Esophagus squamous epithelium (tissue), 5 donors: Measurements from ENCODE around the gene USH2A. TPM values are rescaled to one million over a fixed set of nuclear protein-coding genes. Genes with fewer than 3 reads are reported as not detected.

Experiments
- DNase-seq: peaks from one replicate; lab custom pipeline; 2025; lab: John Stamatoyannopoulos, UW
- H3K27ac ChIP-seq, 4 donors: fragments of 200-600 bp; sonication (generic); one replicate each; pipeline ENCODE4 v1.5.1; 2016 to 2019; ENCODE audit warnings: mild to moderate bottlenecking in 1 of 4
- H3K27me3 ChIP-seq, 4 donors: fragments of 200-600 bp; sonication (generic); 1 replicate in 3 of 4; 2 replicates in 1 of 4; pipeline versions ENCODE4 v1.5.1 to v1.6.0; 2017 to 2021; ENCODE audit warnings: antibody characterized with exemption in 1 of 4
- H3K36me3 ChIP-seq, 3 donors: fragments of 200-600 bp; sonication (generic); one replicate each; pipeline ENCODE4 v1.5.1; 2016 to 2019
- H3K4me1 ChIP-seq, 3 donors: fragments of 200-600 bp; sonication (generic); one replicate each; pipeline ENCODE4 v1.5.1; 2017 to 2019
- H3K4me3 ChIP-seq, 4 donors: fragments of 200-600 bp; sonication (generic); 1 replicate in 3 of 4; 2 replicates in 1 of 4; pipeline ENCODE4 v1.5.1; 2016 to 2019; ENCODE audit warnings: mild to moderate bottlenecking in 2 of 4, moderate library complexity in 1 of 4
- H3K9me3 ChIP-seq, 3 donors: fragments of 200-600 bp; sonication (generic); one replicate each; pipeline ENCODE4 v1.5.1; 2016 to 2019
- POLR2A ChIP-seq, 4 donors: fragments of 450-650 bp; IDR thresholded peaks; one replicate each; pipeline ENCODE4 v1.6.1; 2017; ENCODE audit warnings: antibody characterized with exemption in 4 of 4, mild to moderate bottlenecking in 4 of 4, moderate library complexity in 3 of 4
- WGBS, 2 donors: methylation state at CpG; one replicate each; pipeline ENCODE4 v1.1.5; 2018; 5-methylcytosine and 5-hydroxymethylcytosine counted together
- intact Hi-C: fragments of 100-400 bp; cut with DNase I; formaldehyde crosslinking; loops from one replicate; pipeline ENCODE4 v1.15.0; 2022
- total RNA-seq, 4 donors: library from RNA; depleted of rRNA; stranded (reverse); fragments of >200 nt; gene quantifications; one replicate each; pipeline ENCODE4 v1.1.0, GENCODE V29; 2016
- TF ChIP-seq, protein P1 (sequence below), 6 experiments: fragments of 450-650 bp in 4 of 6; fragments of 200-600 bp in 2 of 6; sonication (generic) in 2 of 6; IDR thresholded peaks; one replicate each; pipeline ENCODE4 v1.5.1; 2016 to 2019; ENCODE audit warnings: antibody characterized with exemption in 6 of 6, mild to moderate bottlenecking in 4 of 6, moderate library complexity in 4 of 6
- donor health status: DM: yes; HTN: yes; CAD: no.

The USH2A gene
- total RNA-seq, 4 donors from 2014 or later = under 0.01 TPM; not detected in 3

DNA sequence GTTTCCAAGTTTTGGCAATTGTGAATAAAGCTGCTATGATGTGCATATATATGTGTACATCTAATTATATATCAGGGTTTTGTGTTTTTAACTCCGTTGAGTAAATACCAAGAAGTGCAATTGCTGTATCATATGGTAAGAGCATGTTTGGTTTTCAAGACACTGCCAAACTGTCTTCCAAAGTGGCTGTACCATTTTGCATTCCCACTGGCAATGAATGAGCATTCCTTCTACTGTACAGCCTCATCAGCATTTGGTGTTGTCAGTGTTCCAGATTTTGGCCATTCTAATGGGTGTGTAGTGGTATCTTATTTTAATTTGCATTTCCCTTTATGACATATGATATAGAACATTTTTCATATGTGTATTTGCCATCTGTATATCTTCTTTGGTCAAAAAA is 246.3 kb downstream of the USH2A start:
- Histone ChIP-seq H3K4me3 (no peak overlapping the region), H3K27ac (no peak overlapping the region), H3K9me3 (no peaks in the 10 kb centered on the region), H3K36me3 (no peaks in the 10 kb centered on the region), H3K4me1 (no peaks in the 10 kb centered on the region), H3K27me3 (no peaks in the 10 kb centered on the region)
- TF ChIP-seq, protein P1, sequence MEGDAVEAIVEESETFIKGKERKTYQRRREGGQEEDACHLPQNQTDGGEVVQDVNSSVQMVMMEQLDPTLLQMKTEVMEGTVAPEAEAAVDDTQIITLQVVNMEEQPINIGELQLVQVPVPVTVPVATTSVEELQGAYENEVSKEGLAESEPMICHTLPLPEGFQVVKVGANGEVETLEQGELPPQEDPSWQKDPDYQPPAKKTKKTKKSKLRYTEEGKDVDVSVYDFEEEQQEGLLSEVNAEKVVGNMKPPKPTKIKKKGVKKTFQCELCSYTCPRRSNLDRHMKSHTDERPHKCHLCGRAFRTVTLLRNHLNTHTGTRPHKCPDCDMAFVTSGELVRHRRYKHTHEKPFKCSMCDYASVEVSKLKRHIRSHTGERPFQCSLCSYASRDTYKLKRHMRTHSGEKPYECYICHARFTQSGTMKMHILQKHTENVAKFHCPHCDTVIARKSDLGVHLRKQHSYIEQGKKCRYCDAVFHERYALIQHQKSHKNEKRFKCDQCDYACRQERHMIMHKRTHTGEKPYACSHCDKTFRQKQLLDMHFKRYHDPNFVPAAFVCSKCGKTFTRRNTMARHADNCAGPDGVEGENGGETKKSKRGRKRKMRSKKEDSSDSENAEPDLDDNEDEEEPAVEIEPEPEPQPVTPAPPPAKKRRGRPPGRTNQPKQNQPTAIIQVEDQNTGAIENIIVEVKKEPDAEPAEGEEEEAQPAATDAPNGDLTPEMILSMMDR (IDR thresholded peaks at IDR 0.05) = no peak
- TF ChIP-seq POLR2A (IDR thresholded peaks at IDR 0.05) = no peak
- DNase-seq = no peak
- intact Hi-C loops = no loop called here
- WGBS, 2 donors = 30 to 56% methylated on average over 1 of the region's 1 CpG

DNA sequence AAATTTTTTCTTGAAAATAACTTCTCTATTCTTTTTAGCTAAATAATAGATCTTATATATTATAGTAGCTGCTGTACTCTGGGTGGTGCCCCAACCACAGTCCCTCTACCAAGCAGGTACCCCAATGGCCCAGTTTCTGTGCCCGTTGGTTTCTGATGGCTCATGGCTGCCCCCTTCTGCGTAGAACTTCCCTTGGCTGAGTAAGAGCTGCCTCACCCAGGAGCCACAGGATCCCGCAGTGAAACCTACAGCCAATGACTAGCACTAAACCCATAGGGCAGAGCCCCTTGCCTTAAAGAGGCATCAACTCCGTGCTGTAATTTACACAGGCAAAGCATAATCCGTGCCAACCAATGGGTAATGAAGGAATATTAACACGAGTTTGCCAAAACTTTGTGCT is 247.5 kb downstream of the USH2A start:
- TF ChIP-seq POLR2A (IDR thresholded peaks at IDR 0.05) = no peak
- TF ChIP-seq, protein P1 (IDR thresholded peaks at IDR 0.05) = no peak
- H3K36me3 ChIP-seq = no peaks in the 10 kb centered on the region
- no peak overlapping the region for H3K4me3 ChIP-seq
- no peaks in the 10 kb centered on the region for H3K9me3 ChIP-seq
- DNase-seq = no peak
- 34 to 62% methylated on average over 4 to 6 of the region's 6 CpGs for WGBS, 2 donors
- no peak overlapping the region for H3K27ac ChIP-seq
- intact Hi-C loops = no loop called here
- H3K4me1 ChIP-seq = no peaks in the 10 kb centered on the region
- no peaks in the 10 kb centered on the region for H3K27me3 ChIP-seq

DNA sequence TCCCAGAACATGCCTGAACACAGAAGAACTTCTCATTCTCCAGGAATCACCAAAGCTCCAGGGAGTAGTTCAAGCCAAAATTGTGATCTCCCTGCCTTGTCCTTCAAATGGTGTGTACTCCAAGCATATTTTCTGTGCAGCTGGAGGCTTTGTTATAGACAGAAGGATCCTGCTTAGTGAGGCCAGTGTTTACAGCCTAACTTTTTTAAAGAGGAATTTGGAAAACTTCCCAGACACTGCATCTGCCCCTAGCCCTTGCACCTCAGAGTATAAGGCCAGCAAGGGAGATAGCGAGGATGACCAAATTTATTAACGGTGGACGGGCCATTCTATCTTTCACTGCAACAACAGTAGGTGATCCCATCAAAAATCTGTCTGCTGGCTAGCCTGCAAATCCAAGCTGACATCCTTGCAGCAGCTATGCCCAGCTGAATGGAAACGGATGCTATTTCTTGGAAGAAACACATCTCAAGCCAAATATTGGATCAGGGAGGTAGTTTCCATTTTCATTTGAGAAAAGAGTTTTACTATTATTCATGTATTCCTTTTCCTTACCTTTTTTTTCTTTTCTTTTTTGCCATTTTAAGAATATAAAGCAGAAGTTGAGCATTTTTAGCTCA is 249.8 kb downstream of the USH2A start:
- H3K36me3 ChIP-seq = no peaks in the 10 kb centered on the region
- H3K4me1 ChIP-seq = no peaks in the 10 kb centered on the region
- no peak for DNase-seq
- H3K9me3 ChIP-seq = no peaks in the 10 kb centered on the region
- H3K27ac ChIP-seq = no peak overlapping the region
- H3K4me3 ChIP-seq = no peak overlapping the region
- TF ChIP-seq POLR2A (IDR thresholded peaks at IDR 0.05) = no peak
- TF ChIP-seq, protein P1 (IDR thresholded peaks at IDR 0.05) = no peak
- 68 to 78% methylated on average over 4 of the region's 4 CpGs for WGBS, 2 donors
- H3K27me3 ChIP-seq = no peaks in the 10 kb centered on the region
- intact Hi-C loops = no loop called here

DNA sequence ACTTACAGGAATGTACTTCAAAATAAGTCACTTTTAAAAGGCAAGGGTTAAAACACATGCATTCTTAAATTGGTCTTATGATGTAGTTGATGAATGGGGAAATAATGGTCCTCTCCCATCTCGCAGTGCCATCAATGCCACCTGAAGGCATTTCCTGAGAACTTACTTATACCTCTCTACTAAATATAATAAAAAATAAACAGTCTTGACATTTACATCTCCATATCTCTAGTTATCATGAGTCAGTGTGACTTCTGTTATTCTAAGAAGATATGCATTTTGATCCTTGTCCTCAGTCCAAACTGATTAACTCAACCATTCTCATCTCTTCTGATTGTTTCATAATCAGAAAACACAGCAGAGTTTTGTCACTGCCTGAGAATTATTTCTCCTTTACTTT is 253.9 kb downstream of the USH2A start:
- no peak overlapping the region for H3K4me3 ChIP-seq
- H3K27me3 ChIP-seq = no peaks in the 10 kb centered on the region
- TF ChIP-seq, protein P1 (IDR thresholded peaks at IDR 0.05) = no peak
- no peak for TF ChIP-seq POLR2A (IDR thresholded peaks at IDR 0.05)
- H3K4me1 ChIP-seq = no peaks in the 10 kb centered on the region
- DNase-seq = no peak
- no peaks in the 10 kb centered on the region for H3K9me3 ChIP-seq
- intact Hi-C loops = no loop called here
- WGBS, 2 donors = 58 to 68% methylated on average over 1 of the region's 1 CpG
- no peaks in the 10 kb centered on the region for H3K36me3 ChIP-seq
- H3K27ac ChIP-seq = no peak overlapping the region

DNA sequence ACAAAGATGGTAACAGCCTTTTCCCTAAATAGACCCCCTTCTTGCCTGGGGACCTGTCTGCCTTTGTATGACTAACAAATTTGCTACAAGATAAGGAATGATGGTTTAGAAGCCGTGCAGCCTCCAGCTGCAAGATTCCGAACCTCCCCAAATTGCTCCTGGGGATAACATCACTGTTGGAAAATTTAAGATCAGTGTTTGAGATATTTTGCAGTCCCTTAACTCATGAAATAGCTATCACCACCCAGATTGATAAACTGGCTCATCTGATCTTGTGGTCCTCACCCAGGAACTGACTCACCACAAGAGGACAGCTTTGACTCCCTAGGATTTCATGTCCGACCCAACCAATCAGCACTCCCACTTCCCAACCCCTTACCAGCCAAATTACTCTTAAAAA is 254.7 kb downstream of the USH2A start:
- H3K36me3 ChIP-seq = no peaks in the 10 kb centered on the region
- 70 to 80% methylated on average over 3 of the region's 3 CpGs for WGBS, 2 donors
- no peak for TF ChIP-seq POLR2A (IDR thresholded peaks at IDR 0.05)
- TF ChIP-seq, protein P1 (IDR thresholded peaks at IDR 0.05) = no peak
- no peaks in the 10 kb centered on the region for H3K4me1 ChIP-seq
- no peaks in the 10 kb centered on the region for H3K27me3 ChIP-seq
- no peak overlapping the region for H3K4me3 ChIP-seq
- H3K9me3 ChIP-seq = no peaks in the 10 kb centered on the region
- intact Hi-C loops = no loop called here
- DNase-seq = no peak
- H3K27ac ChIP-seq = no peak overlapping the region
